Measurements from ENCODE around the gene WRAP73. TPM values are rescaled to one million over a fixed set of nuclear protein-coding genes. Genes with fewer than 3 reads are reported as not detected.

Gene WRAP73
- total and polyA plus RNA-seq, 9 of the 15 experiments (the other 6 are each of a cell fraction or from before 2014, with no cell fraction given): 4.3 to 51.8 (median 30.1) TPM

- H3K36me3 ChIP-seq (ENCODE audit: control insufficient read depth, insufficient read depth, low read length): no peaks in the 10 kb centered on the region
- H3K27me3 ChIP-seq (ENCODE audit: control insufficient read depth in 2 of 2, insufficient read depth in 2 of 2, low read length in 2 of 2): peaks cover 11 to 34% of the 10 kb centered on the region in 2 experiments; a peak in 4 of 5 replicates
- H3K27ac ChIP-seq (ENCODE audit: extremely low read depth, low read depth, low read length): no peak overlapping the region
- H3K9me1 ChIP-seq (ENCODE audit: control insufficient read depth, insufficient read depth, low read length): no peaks in the 10 kb centered on the region
- in situ Hi-C loops (cut with MboI) (no loop called here), intact Hi-C loops (cut with micrococcal nuclease) (no loop called here)
- no peak for DNase-seq (ENCODE audit: extremely low read depth in 1 of 4, low spot score in 3 of 4)
- no peak overlapping the region for H2AFZ ChIP-seq (ENCODE audit: low read depth, low read length)
- POLR2A ChIA-PET: interaction anchor here (0.6 to 0.7 kb wide), 2 partner anchors 86 to 461 kb away, joined by 3 to 4 read pairs; no protein-coding TSS in a partner anchor
- no peak for FAIRE-seq
- TF ChIP-seq ELF1 (tag; IDR thresholded peaks at IDR 0.05): no peak
- H3K9ac ChIP-seq (ENCODE audit: insufficient read depth in 1 of 2, low read depth in 2 of 2, low read length in 2 of 2): no peak overlapping the region
- H3K79me2 ChIP-seq (ENCODE audit: control insufficient read depth, insufficient read depth, low read length): no peaks in the 10 kb centered on the region
- ATAC-seq: no peak
- no peak overlapping the region for H3K4me3 ChIP-seq
- CTCF ChIA-PET (ENCODE audit: low intra/inter-chr PET ratio): interaction anchor here (0.6 kb wide), 1 partner anchor 33 kb away, joined by 3 read pairs; no protein-coding TSS in a partner anchor
- BruUV-seq (replicated peaks): no TSS peak
- H3K4me1 ChIP-seq (replicated peaks in 1 of 2; ENCODE audit: control insufficient read depth in 2 of 2, insufficient read depth in 2 of 2, low read length in 2 of 2): peaks cover 0 to 15% of the 10 kb centered on the region in 2 experiments; a peak in 2 of 5 replicates
- 0 out of 2 replicates have a peak, but pooled peaks cover 9% of the 10 kb centered on the region for H4K20me1 ChIP-seq (replicated peaks; ENCODE audit: control insufficient read depth, insufficient read depth, low read length)
- H3K4me2 ChIP-seq (ENCODE audit: insufficient read depth, low read length): no peak overlapping the region
- H3K9me3 ChIP-seq (replicated peaks; ENCODE audit: control insufficient read depth, insufficient read depth, low read depth, low read length): peaks cover 4% of the 10 kb centered on the region; the same call in 1 of the 2 replicates
- WGBS (ENCODE audit: insufficient coverage, low coverage, missing lambda C conversion rate): 25% methylated on average over 24 of the region's 24 CpGs
These were observed 62.7 kb downstream of the WRAP73 start for GRCh38 chr1:3586986-3587759.

GRCh38 chr1:3585940-3586568 is 63.8 kb downstream of the WRAP73 start:
- DNase-seq (ENCODE audit: extremely low read depth in 1 of 4, low spot score in 3 of 4): no peak
- Histone ChIP-seq H2AFZ (ENCODE audit: low read depth, low read length) (no peak overlapping the region), H3K9me1 (ENCODE audit: control insufficient read depth, insufficient read depth, low read length) (no peaks in the 10 kb centered on the region), H3K4me3 (no peak overlapping the region), H3K36me3 (ENCODE audit: control insufficient read depth, insufficient read depth, low read length) (no peaks in the 10 kb centered on the region), H3K4me2 (ENCODE audit: insufficient read depth, low read length) (no peak overlapping the region), H4K20me1 (replicated peaks; ENCODE audit: control insufficient read depth, insufficient read depth, low read length) (0 out of 2 replicates have a peak, but pooled peaks cover 5% of the 10 kb centered on the region), H3K27ac (ENCODE audit: extremely low read depth, low read depth, low read length) (no peak overlapping the region), H3K9ac (ENCODE audit: insufficient read depth in 1 of 2, low read depth in 2 of 2, low read length in 2 of 2) (no peak overlapping the region), H3K9me3 (replicated peaks; ENCODE audit: control insufficient read depth, insufficient read depth, low read depth, low read length) (peaks cover 4% of the 10 kb centered on the region; the same call in 1 of the 2 replicates), H3K27me3 (ENCODE audit: control insufficient read depth in 2 of 2, insufficient read depth in 2 of 2, low read length in 2 of 2) (peaks cover 11 to 31% of the 10 kb centered on the region in 2 experiments; a peak in 3 of 5 replicates), H3K4me1 (replicated peaks in 1 of 2; ENCODE audit: control insufficient read depth in 2 of 2, insufficient read depth in 2 of 2, low read length in 2 of 2) (peaks cover 0 to 11% of the 10 kb centered on the region in 2 experiments; a peak in 2 of 5 replicates), H3K79me2 (ENCODE audit: control insufficient read depth, insufficient read depth, low read length) (no peaks in the 10 kb centered on the region)
- ChIA-PET POLR2A (no interaction called here), CTCF (ENCODE audit: low intra/inter-chr PET ratio) (no interaction called here)
- in situ Hi-C loops (cut with MboI): no loop called here
- no peak for FAIRE-seq
- intact Hi-C loops (cut with micrococcal nuclease): no loop called here
- WGBS (ENCODE audit: insufficient coverage, low coverage, missing lambda C conversion rate): 13% methylated on average over 19 of the region's 19 CpGs
- BruUV-seq (replicated peaks): no TSS peak
- ATAC-seq: no peak
- TF ChIP-seq E4F1 (CRISPR knock-in tag; IDR thresholded peaks at IDR 0.05; ENCODE audit: borderline replicate concordance): no peak
- TF ChIP-seq MTA3 (IDR thresholded peaks at IDR 0.05; ENCODE audit: borderline replicate concordance): no peak
- TF ChIP-seq EWSR1 (IDR thresholded peaks at IDR 0.05; ENCODE audit: borderline replicate concordance, low read depth, partially characterized antibody): no peak
- no peak for TF ChIP-seq EHMT2 (IDR thresholded peaks at IDR 0.05)
- TF ChIP-seq MAX (CRISPR knock-in tag; IDR thresholded peaks at IDR 0.05): peak; percentile 72; the same call in 1 of the 2 replicates
- TF ChIP-seq CHD4 (IDR thresholded peaks at IDR 0.05; ENCODE audit: insufficient read depth, insufficient replicate concordance, low read depth, low read length, poor library complexity, severe bottlenecking): no peak
- no peak for TF ChIP-seq ZNF408 (CRISPR knock-in tag; IDR thresholded peaks at IDR 0.05; ENCODE audit: low read depth)
- TF ChIP-seq EGR1 (conservative IDR thresholded peaks at IDR 0.05): 0 out of 2 replicates have a peak, but pooled peaks have one; percentile 15
- no peak for TF ChIP-seq ARID1B (IDR thresholded peaks at IDR 0.05)
